ENCODE results near the gene FNDC7.

DNA sequence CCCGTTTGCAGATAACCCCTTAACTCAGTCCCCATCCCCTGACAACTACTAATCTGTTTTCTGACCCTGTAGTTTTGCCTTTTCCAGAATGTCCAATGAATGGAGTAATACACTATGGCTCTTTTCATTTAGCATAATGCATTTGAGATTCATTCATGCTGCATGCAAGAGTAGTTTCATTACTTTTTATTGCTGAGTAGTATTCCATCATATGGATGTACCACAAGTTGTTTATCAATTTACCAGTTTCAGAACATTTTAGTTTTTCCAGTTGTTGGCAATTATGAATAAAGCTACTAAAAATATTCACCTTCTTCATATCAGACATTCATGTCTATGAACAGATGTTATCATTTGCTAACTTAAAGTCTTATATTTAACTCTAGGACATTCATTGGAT lies 79.1 kb downstream of the FNDC7 start:
- TF ChIP-seq, protein P1, sequence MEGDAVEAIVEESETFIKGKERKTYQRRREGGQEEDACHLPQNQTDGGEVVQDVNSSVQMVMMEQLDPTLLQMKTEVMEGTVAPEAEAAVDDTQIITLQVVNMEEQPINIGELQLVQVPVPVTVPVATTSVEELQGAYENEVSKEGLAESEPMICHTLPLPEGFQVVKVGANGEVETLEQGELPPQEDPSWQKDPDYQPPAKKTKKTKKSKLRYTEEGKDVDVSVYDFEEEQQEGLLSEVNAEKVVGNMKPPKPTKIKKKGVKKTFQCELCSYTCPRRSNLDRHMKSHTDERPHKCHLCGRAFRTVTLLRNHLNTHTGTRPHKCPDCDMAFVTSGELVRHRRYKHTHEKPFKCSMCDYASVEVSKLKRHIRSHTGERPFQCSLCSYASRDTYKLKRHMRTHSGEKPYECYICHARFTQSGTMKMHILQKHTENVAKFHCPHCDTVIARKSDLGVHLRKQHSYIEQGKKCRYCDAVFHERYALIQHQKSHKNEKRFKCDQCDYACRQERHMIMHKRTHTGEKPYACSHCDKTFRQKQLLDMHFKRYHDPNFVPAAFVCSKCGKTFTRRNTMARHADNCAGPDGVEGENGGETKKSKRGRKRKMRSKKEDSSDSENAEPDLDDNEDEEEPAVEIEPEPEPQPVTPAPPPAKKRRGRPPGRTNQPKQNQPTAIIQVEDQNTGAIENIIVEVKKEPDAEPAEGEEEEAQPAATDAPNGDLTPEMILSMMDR (IDR thresholded peaks at IDR 0.05): no peak
- TF ChIP-seq POLR2A (IDR thresholded peaks at IDR 0.05): no peak

All from adrenal gland (tissue), 5 donors.